Measurements from ENCODE around the gene LRRC61. TPM values are rescaled to one million over a fixed set of nuclear protein-coding genes. Genes with fewer than 3 reads are reported as not detected.

LRRC61 gene
- total RNA-seq, 1 donor from 2014 or later = 26.1 TPM

GRCh38 chr7:150365194-150365593 lies 42.0 kb downstream of the LRRC61 start:
- Mint-ChIP-seq H3K27me3 (ENCODE audit: insufficient read depth) (peaks cover 1% of the 10 kb centered on the region), H3K4me1 (ENCODE audit: low read depth) (peaks cover 43% of the 10 kb centered on the region), H3K4me3 (no peak overlapping the region), H3K9me3 (no peaks in the 10 kb centered on the region), H3K27ac (no peak overlapping the region), H3K36me3 (ENCODE audit: low read depth) (peaks cover 3% of the 10 kb centered on the region)
- intact Hi-C loops (cut with micrococcal nuclease) = no loop called here
- DNase-seq (ENCODE audit: low spot score) = no peak

- intact Hi-C loops (cut with micrococcal nuclease) = no loop called here
Measured at GRCh38 chr7:150365673-150366398, 42.7 kb downstream of the LRRC61 start.

GRCh38 chr7:150367677-150368095 lies 44.5 kb downstream of the LRRC61 start:
- H3K36me3 Mint-ChIP-seq (ENCODE audit: low read depth) = peaks cover 11% of the 10 kb centered on the region
- peaks cover 49% of the 10 kb centered on the region for H3K4me1 Mint-ChIP-seq (ENCODE audit: low read depth)
- peaks cover 1% of the 10 kb centered on the region for H3K27me3 Mint-ChIP-seq (ENCODE audit: insufficient read depth)
- H3K4me3 Mint-ChIP-seq = peak overlapping the region; percentile 94
- H3K27ac Mint-ChIP-seq = peak overlapping the region; percentile 98
- intact Hi-C loops (cut with micrococcal nuclease) = loop anchor here (1.0 kb wide), 2 partner anchors 10 to 46 kb away; no protein-coding TSS in a partner anchor
- H3K9me3 Mint-ChIP-seq = no peaks in the 10 kb centered on the region
- DNase-seq (ENCODE audit: low spot score) = no peak

More at GRCh38 chr7:150365673-150366398, 42.7 kb downstream of the LRRC61 start:
- peaks cover 48% of the 10 kb centered on the region for H3K4me1 Mint-ChIP-seq (ENCODE audit: low read depth)
- peaks cover 1% of the 10 kb centered on the region for H3K27me3 Mint-ChIP-seq (ENCODE audit: insufficient read depth)
- no peak for DNase-seq (ENCODE audit: low spot score)
- peak overlapping the region; percentile 44 for H3K27ac Mint-ChIP-seq
- peaks cover 6% of the 10 kb centered on the region for H3K36me3 Mint-ChIP-seq (ENCODE audit: low read depth)
- no peak overlapping the region for H3K4me3 Mint-ChIP-seq
- no peaks in the 10 kb centered on the region for H3K9me3 Mint-ChIP-seq

GRCh38 chr7:150368096-150368883 lies 45.1 kb downstream of the LRRC61 start, which contains the start of gene REPIN1:
REPIN1 (plus strand) TSS chr7:150368822; CDS start chr7:150369712, 890 bp downstream.
- H3K9me3 Mint-ChIP-seq = no peaks in the 10 kb centered on the region
- peak; percentile 73 for DNase-seq (ENCODE audit: low spot score)
- peak within 1 kb of the TSS; percentile 98 for H3K27ac Mint-ChIP-seq
- peaks cover 50% of the 10 kb centered on the region for H3K4me1 Mint-ChIP-seq (ENCODE audit: low read depth)
- intact Hi-C loops (cut with micrococcal nuclease) = loop anchor here (1.0 kb wide), 2 partner anchors 11 to 47 kb away; no protein-coding TSS in a partner anchor
- H3K27me3 Mint-ChIP-seq (ENCODE audit: insufficient read depth) = peaks cover 1% of the 10 kb centered on the region
- H3K4me3 Mint-ChIP-seq = peak within 1 kb of the TSS; percentile 94
- peaks cover 17% of the 10 kb centered on the region for H3K36me3 Mint-ChIP-seq (ENCODE audit: low read depth)

GRCh38 chr7:150368884-150369747 lies 46.0 kb downstream of the LRRC61 start:
- no peak for DNase-seq (ENCODE audit: low spot score)
- Mint-ChIP-seq H3K27me3 (ENCODE audit: insufficient read depth) (peaks cover 1% of the 10 kb centered on the region), H3K27ac (peak overlapping the region; percentile 95), H3K4me1 (ENCODE audit: low read depth) (peaks cover 52% of the 10 kb centered on the region), H3K4me3 (peak overlapping the region; percentile 94), H3K9me3 (no peaks in the 10 kb centered on the region), H3K36me3 (ENCODE audit: low read depth) (peaks cover 23% of the 10 kb centered on the region)
- intact Hi-C loops (cut with micrococcal nuclease) = loop anchor here (1.0 kb wide), 4 partner anchors 10 to 48 kb away; partner anchors contain the start of gene ZNF775

- DNase-seq (ENCODE audit: low spot score) = no peak
- peaks cover 1% of the 10 kb centered on the region for H3K27me3 Mint-ChIP-seq (ENCODE audit: insufficient read depth)
- peaks cover 28% of the 10 kb centered on the region for H3K36me3 Mint-ChIP-seq (ENCODE audit: low read depth)
- H3K4me3 Mint-ChIP-seq = peak overlapping the region; percentile 94
- H3K9me3 Mint-ChIP-seq = no peaks in the 10 kb centered on the region
- H3K4me1 Mint-ChIP-seq (ENCODE audit: low read depth) = peaks cover 52% of the 10 kb centered on the region
- intact Hi-C loops (cut with micrococcal nuclease) = loop anchor here (1.0 kb wide), 2 partner anchors 9 to 35 kb away; partner anchors contain the start of gene ZNF775
- peak overlapping the region; percentile 95 for H3K27ac Mint-ChIP-seq
Measured at GRCh38 chr7:150369748-150370501, 46.8 kb downstream of the LRRC61 start.

GRCh38 chr7:150370612-150371071 lies 47.5 kb downstream of the LRRC61 start:
- DNase-seq (ENCODE audit: low spot score) = no peak
- Mint-ChIP-seq H3K27ac (no peak overlapping the region), H3K4me3 (peak overlapping the region; percentile 94), H3K9me3 (no peaks in the 10 kb centered on the region), H3K4me1 (ENCODE audit: low read depth) (peaks cover 46% of the 10 kb centered on the region), H3K36me3 (ENCODE audit: low read depth) (peaks cover 28% of the 10 kb centered on the region), H3K27me3 (ENCODE audit: insufficient read depth) (no peaks in the 10 kb centered on the region)
- intact Hi-C loops (cut with micrococcal nuclease) = no loop called here

- Mint-ChIP-seq H3K9me3 (no peaks in the 10 kb centered on the region), H3K27me3 (ENCODE audit: insufficient read depth) (no peaks in the 10 kb centered on the region), H3K36me3 (ENCODE audit: low read depth) (peaks cover 28% of the 10 kb centered on the region), H3K4me3 (no peak overlapping the region), H3K4me1 (ENCODE audit: low read depth) (peaks cover 48% of the 10 kb centered on the region), H3K27ac (no peak overlapping the region)
- no peak for DNase-seq (ENCODE audit: low spot score)
- intact Hi-C loops (cut with micrococcal nuclease) = no loop called here
Measured at GRCh38 chr7:150371131-150371995, 48.2 kb downstream of the LRRC61 start.

- Mint-ChIP-seq H3K4me1 (ENCODE audit: low read depth) (peaks cover 52% of the 10 kb centered on the region), H3K36me3 (ENCODE audit: low read depth) (peaks cover 28% of the 10 kb centered on the region)
Measured at GRCh38 chr7:150371996-150372270, 48.8 kb downstream of the LRRC61 start.

GRCh38 chr7:150372271-150373048 lies 49.3 kb downstream of the LRRC61 start:
- no peak overlapping the region for H3K27ac Mint-ChIP-seq
- H3K27me3 Mint-ChIP-seq (ENCODE audit: insufficient read depth) = no peaks in the 10 kb centered on the region
- H3K9me3 Mint-ChIP-seq = no peaks in the 10 kb centered on the region
- intact Hi-C loops (cut with micrococcal nuclease) = no loop called here
- no peak for DNase-seq (ENCODE audit: low spot score)
- H3K36me3 Mint-ChIP-seq (ENCODE audit: low read depth) = peaks cover 28% of the 10 kb centered on the region
- H3K4me1 Mint-ChIP-seq (ENCODE audit: low read depth) = peaks cover 52% of the 10 kb centered on the region
- no peak overlapping the region for H3K4me3 Mint-ChIP-seq

More at GRCh38 chr7:150371996-150372270, 48.8 kb downstream of the LRRC61 start:
- H3K9me3 Mint-ChIP-seq = no peaks in the 10 kb centered on the region
- DNase-seq (ENCODE audit: low spot score) = no peak
- no peaks in the 10 kb centered on the region for H3K27me3 Mint-ChIP-seq (ENCODE audit: insufficient read depth)
- intact Hi-C loops (cut with micrococcal nuclease) = no loop called here
- no peak overlapping the region for H3K4me3 Mint-ChIP-seq
- no peak overlapping the region for H3K27ac Mint-ChIP-seq
